Neural cell (in vitro differentiated cells): Measurements from ENCODE around the gene INSR. TPM values are rescaled to one million over a fixed set of nuclear protein-coding genes. Genes with fewer than 3 reads are reported as not detected.

Experiments
- H2AFZ ChIP-seq: fragments of 200-600, 300-800 bp; sonication (generic), shearing (Covaris generic); 2 replicates; pipeline ENCODE4 v1.6.0; 2014; ENCODE audit warnings: low read depth, mild to moderate bottlenecking, antibody characterized with exemption, low read length, moderate library complexity
- H3F3A ChIP-seq: fragments of 200-600 bp; shearing (Covaris generic); 2 replicates; pipeline ENCODE4 v1.6.1; 2016; ENCODE audit warnings: mild to moderate bottlenecking, moderate library complexity, mixed read lengths, antibody characterized with exemption, low read length; ENCODE audit not compliant: insufficient read depth, poor library complexity, severe bottlenecking
- H3K27ac ChIP-seq: fragments of 200-600, 300-800 bp; sonication (generic), shearing (Covaris generic); 2 replicates; pipeline ENCODE4 v1.5.1; 2014; ENCODE audit warnings: mild to moderate bottlenecking, low read length, moderate library complexity
- H3K27me3 ChIP-seq: fragments of 300-800, 200-600 bp; sonication (generic), shearing (Covaris generic); 2 replicates; pipeline ENCODE4 v1.6.0; 2014; ENCODE audit warnings: mild to moderate bottlenecking, low read depth, low read length, moderate library complexity; ENCODE audit not compliant: insufficient read depth
- H3K36me3 ChIP-seq: fragments of 300-800, 200-600 bp; sonication (generic), shearing (Covaris generic); 2 replicates; pipeline ENCODE4 v1.5.1; 2014; ENCODE audit warnings: mild to moderate bottlenecking, antibody characterized with exemption, low read length, moderate library complexity; ENCODE audit not compliant: insufficient read depth
- H3K4me2 ChIP-seq: fragments of 300-800, 200-600 bp; sonication (generic), shearing (Covaris generic); 2 replicates; pipeline ENCODE4 v1.6.0; 2014; ENCODE audit warnings: mild to moderate bottlenecking, low read length
- H3K4me3 ChIP-seq: fragments of 300-800, 200-600 bp; sonication (generic), shearing (Covaris generic); 2 replicates; pipeline ENCODE4 v1.5.1; 2014; ENCODE audit warnings: mild to moderate bottlenecking, low read length, moderate library complexity
- H3K79me2 ChIP-seq: fragments of 200-600 bp; shearing (Covaris generic); replicated peaks from 2 replicates; pipeline ENCODE4 v1.6.0; 2014; ENCODE audit warnings: mild to moderate bottlenecking, low read length, moderate library complexity; ENCODE audit not compliant: insufficient read depth
- H3K9ac ChIP-seq: fragments of 300-800, 200-600 bp; sonication (generic), shearing (Covaris generic); 2 replicates; pipeline ENCODE4 v1.6.1; 2016; ENCODE audit warnings: mild to moderate bottlenecking, low read length, mixed read lengths
- H3K9me2 ChIP-seq: fragments of 200-600 bp; shearing (Covaris generic); 2 replicates; pipeline ENCODE4 v1.6.1; 2016; ENCODE audit warnings: mild to moderate bottlenecking, low read length, mixed read lengths; ENCODE audit not compliant: insufficient read depth
- H3K9me3 ChIP-seq: fragments of 200-600, 300-800 bp; sonication (generic), shearing (Covaris generic); 2 replicates; pipeline ENCODE4 v1.6.1; 2016; ENCODE audit warnings: mild to moderate bottlenecking, mixed run types, low read length, moderate library complexity, mixed read lengths
- H4K20me1 ChIP-seq: fragments of 200-600 bp; shearing (Covaris generic); 2 replicates; pipeline ENCODE4 v1.6.1; 2016; ENCODE audit warnings: mild to moderate bottlenecking, mixed run types; ENCODE audit not compliant: insufficient read depth
- CTCF ChIP-seq: fragments of 450-650 bp; IDR thresholded peaks from 2 replicates; pipeline ENCODE4 v1.5.1; 2014; ENCODE audit warnings: antibody characterized with exemption, mild to moderate bottlenecking, moderate library complexity; ENCODE audit not compliant: poor library complexity, severe bottlenecking
- EP300 ChIP-seq: fragments of 450-650 bp; conservative IDR thresholded peaks from 2 replicates; pipeline ENCODE4 v1.6.1; 2014; ENCODE audit warnings: antibody characterized with exemption, mild to moderate bottlenecking, moderate library complexity; ENCODE audit not compliant: poor library complexity, severe bottlenecking
- EZH2 ChIP-seq: fragments of 200-600, 300-800 bp; shearing (Covaris generic), sonication (generic); IDR thresholded peaks from 2 replicates; pipeline ENCODE4 v1.6.1; 2014; ENCODE audit warnings: antibody characterized with exemption, low read length, borderline replicate concordance, mild to moderate bottlenecking; ENCODE audit not compliant: insufficient read depth, poor library complexity, severe bottlenecking
- MXI1 ChIP-seq: fragments of 450-650 bp; conservative IDR thresholded peaks from 2 replicates; pipeline ENCODE4 v1.6.1; 2014; ENCODE audit warnings: antibody characterized with exemption, mild to moderate bottlenecking; ENCODE audit not compliant: poor library complexity, severe bottlenecking
- POLR2AphosphoS5 ChIP-seq: IDR thresholded peaks from 2 replicates; pipeline ENCODE4 v1.6.1; 2012
- RAD21 ChIP-seq: fragments of 450-650 bp; conservative IDR thresholded peaks from 2 replicates; pipeline ENCODE4 v1.6.1; 2014; ENCODE audit warnings: antibody characterized with exemption, mild to moderate bottlenecking, moderate library complexity
- REST ChIP-seq: IDR thresholded peaks from 2 replicates; pipeline ENCODE4 v1.6.1; 2012; ENCODE audit warnings: borderline replicate concordance
- SMC3 ChIP-seq: fragments of 450-650 bp; conservative IDR thresholded peaks from 2 replicates; pipeline ENCODE4 v1.6.1; 2014; ENCODE audit warnings: antibody characterized with exemption, mild to moderate bottlenecking, moderate library complexity; ENCODE audit not compliant: poor library complexity
- TAF1 ChIP-seq: IDR thresholded peaks from 2 replicates; pipeline ENCODE4 v1.6.1; 2012; ENCODE audit warnings: low read depth
- polyA plus RNA-seq: library from polyadenylated mRNA; depleted of rRNA; stranded (reverse); fragments of >200 nt; gene quantifications from 2 replicates; pipeline ENCODE4 v1.2.3, GENCODE V29; 2014

INSR gene
- polyA plus RNA-seq, 1 donor from 2014 or later, result 16.0 TPM

GRCh38 chr19:7250057-7250596, 44.1 kb downstream of the INSR start:
- no peak overlapping the region for H3K9ac ChIP-seq
- H3K4me3 ChIP-seq, result no peak overlapping the region
- H3K79me2 ChIP-seq, result no peaks in the 10 kb centered on the region
- no peaks in the 10 kb centered on the region for H3F3A ChIP-seq
- no peaks in the 10 kb centered on the region for H3K9me2 ChIP-seq
- no peaks in the 10 kb centered on the region for H3K9me3 ChIP-seq
- no peak overlapping the region for H3K27ac ChIP-seq
- H3K4me2 ChIP-seq, result no peak overlapping the region
- TF ChIP-seq SMC3, result no peak
- no peak for TF ChIP-seq REST
- TF ChIP-seq POLR2AphosphoS5, result no peak
- TF ChIP-seq EZH2, result no peak
- no peak for TF ChIP-seq MXI1
- TF ChIP-seq RAD21, result no peak
- TF ChIP-seq TAF1, result no peak
- no peak for TF ChIP-seq CTCF
- no peak for TF ChIP-seq EP300
- H3K36me3 ChIP-seq, result no peaks in the 10 kb centered on the region
- H4K20me1 ChIP-seq, result no peaks in the 10 kb centered on the region
- H2AFZ ChIP-seq, result no peak overlapping the region
- H3K27me3 ChIP-seq, result no peaks in the 10 kb centered on the region

GRCh38 chr19:7247155-7247554, 47.1 kb downstream of the INSR start:
- Histone ChIP-seq H3K9me3 (no peaks in the 10 kb centered on the region), H3K4me2 (no peak overlapping the region), H2AFZ (no peak overlapping the region), H3K79me2 (no peaks in the 10 kb centered on the region), H3K27me3 (no peaks in the 10 kb centered on the region), H4K20me1 (no peaks in the 10 kb centered on the region), H3K9me2 (no peaks in the 10 kb centered on the region), H3K36me3 (no peaks in the 10 kb centered on the region), H3K9ac (no peak overlapping the region), H3K4me3 (no peak overlapping the region), H3F3A (no peaks in the 10 kb centered on the region), H3K27ac (no peak overlapping the region)
- TF ChIP-seq REST, result no peak
- TF ChIP-seq MXI1, result no peak
- no peak for TF ChIP-seq EP300
- no peak for TF ChIP-seq TAF1
- no peak for TF ChIP-seq SMC3
